HepG2 (cell line): ENCODE measurements around the gene RBM22. TPM values are rescaled to one million over a fixed set of nuclear protein-coding genes. Genes with fewer than 3 reads are reported as not detected.

ENCODE experiments used
- HDAC1 ChIP-seq: sonication (generic); formaldehyde crosslinking; IDR thresholded peaks from 2 replicates; pipeline ENCODE4 v1.5.1; 2020; ENCODE audit warnings: mild to moderate bottlenecking, missing genetic modification reagents
- HOXA3 ChIP-seq: sonication (generic); formaldehyde crosslinking; IDR thresholded peaks from 2 replicates; pipeline ENCODE4 v1.5.0; 2020; ENCODE audit warnings: missing genetic modification reagents
- polyA plus RNA-seq, 8 experiments: library from polyadenylated mRNA; depleted of rRNA in 3 of 8; stranded (reverse) in 7 of 8; unstranded in 1 of 8; fragments of >200 nt; fragmentation: Illumina TruSeq in 4 of 8; extraction: Trizol in 4 of 8; gene quantifications; 2 replicates each; pipeline versions ENCODE4 v1.2.1 to v1.2.3, GENCODE V29; 2011 to 2016; ENCODE audit warnings: low read depth in 4 of 8, missing spikeins in 1 of 8, mixed read lengths in 1 of 8; ENCODE audit not compliant: insufficient read depth in 1 of 8
- total RNA-seq, 5 experiments: library from RNA; depleted of rRNA; stranded (reverse); fragments of >200 nt; fragmentation: Illumina TruSeq; extraction: Trizol; gene quantifications; 2 replicates each; pipeline ENCODE4 v1.2.3, GENCODE V29; 2016; ENCODE audit warnings: low read depth in 1 of 5
- TF ChIP-seq, protein P1 (sequence below), 2 experiments: fragments of 450-650 bp in 1 of 2; sonication (generic) in 1 of 2; formaldehyde crosslinking in 1 of 2; IDR thresholded peaks; 2 replicates each; pipeline versions ENCODE4 v1.6.1 to v1.8.0; 2016 to 2022; ENCODE audit warnings: antibody characterized with exemption in 1 of 2, mild to moderate bottlenecking in 1 of 2, missing genetic modification reagents in 1 of 2
- TF ChIP-seq, protein P2 (sequence below): sonication (generic); formaldehyde crosslinking; IDR thresholded peaks from 2 replicates; pipeline ENCODE4 v1.8.1; 2023; ENCODE audit warnings: missing genetic modification reagents, mild to moderate bottlenecking, borderline replicate concordance

The RBM22 gene
- total and polyA plus RNA-seq, 2 of the 13 experiments (the other 11 are each of a cell fraction or from before 2014, with no cell fraction given) = 28.3 to 35.0 TPM

DNA sequence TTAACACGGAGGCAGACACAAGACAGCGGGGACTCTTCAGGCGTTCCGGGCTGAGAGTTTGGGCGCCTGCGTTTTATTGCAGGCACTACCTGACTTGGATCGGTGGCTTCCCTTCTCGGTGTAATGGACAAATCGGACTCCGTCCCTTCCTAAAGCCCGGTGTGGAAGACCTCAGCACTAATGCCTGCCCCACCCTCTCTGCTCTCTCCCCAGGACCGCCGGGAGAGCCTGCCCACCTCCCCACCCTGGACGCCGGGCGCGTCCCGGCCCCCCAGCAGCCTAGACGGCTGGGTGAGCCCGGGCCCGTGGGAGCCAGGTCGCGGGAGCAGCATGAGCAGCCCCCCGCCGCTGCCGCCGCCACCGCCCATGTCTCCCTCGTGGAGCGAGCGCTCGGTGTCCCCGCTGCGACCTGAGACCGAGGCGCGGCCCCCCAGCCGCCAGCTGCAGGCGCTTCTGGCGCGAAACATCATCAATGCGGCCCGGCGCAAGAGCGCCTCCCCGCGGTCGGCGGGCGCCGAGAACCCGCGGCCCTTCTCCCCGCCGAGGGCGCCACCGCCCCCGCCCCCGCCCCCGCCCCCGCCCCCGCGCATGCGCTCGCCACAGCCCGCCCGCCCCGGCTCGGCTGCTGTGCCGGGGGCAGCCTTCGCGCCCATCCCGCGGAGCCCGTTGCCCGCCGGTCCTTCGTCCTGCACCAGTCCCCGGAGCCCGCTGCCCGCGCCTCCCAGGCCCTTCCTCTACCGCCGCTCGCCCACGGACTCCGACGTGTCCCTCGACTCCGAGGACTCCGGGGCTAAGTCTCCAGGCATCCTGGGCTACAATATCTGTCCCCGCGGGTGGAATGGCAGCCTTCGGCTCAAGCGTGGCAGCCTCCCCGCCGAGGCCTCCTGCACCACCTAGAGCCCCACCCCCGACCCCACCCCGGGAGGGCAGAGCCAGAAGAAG, 44.4 kb downstream of the RBM22 start (continued):
- TF ChIP-seq, protein P1, sequence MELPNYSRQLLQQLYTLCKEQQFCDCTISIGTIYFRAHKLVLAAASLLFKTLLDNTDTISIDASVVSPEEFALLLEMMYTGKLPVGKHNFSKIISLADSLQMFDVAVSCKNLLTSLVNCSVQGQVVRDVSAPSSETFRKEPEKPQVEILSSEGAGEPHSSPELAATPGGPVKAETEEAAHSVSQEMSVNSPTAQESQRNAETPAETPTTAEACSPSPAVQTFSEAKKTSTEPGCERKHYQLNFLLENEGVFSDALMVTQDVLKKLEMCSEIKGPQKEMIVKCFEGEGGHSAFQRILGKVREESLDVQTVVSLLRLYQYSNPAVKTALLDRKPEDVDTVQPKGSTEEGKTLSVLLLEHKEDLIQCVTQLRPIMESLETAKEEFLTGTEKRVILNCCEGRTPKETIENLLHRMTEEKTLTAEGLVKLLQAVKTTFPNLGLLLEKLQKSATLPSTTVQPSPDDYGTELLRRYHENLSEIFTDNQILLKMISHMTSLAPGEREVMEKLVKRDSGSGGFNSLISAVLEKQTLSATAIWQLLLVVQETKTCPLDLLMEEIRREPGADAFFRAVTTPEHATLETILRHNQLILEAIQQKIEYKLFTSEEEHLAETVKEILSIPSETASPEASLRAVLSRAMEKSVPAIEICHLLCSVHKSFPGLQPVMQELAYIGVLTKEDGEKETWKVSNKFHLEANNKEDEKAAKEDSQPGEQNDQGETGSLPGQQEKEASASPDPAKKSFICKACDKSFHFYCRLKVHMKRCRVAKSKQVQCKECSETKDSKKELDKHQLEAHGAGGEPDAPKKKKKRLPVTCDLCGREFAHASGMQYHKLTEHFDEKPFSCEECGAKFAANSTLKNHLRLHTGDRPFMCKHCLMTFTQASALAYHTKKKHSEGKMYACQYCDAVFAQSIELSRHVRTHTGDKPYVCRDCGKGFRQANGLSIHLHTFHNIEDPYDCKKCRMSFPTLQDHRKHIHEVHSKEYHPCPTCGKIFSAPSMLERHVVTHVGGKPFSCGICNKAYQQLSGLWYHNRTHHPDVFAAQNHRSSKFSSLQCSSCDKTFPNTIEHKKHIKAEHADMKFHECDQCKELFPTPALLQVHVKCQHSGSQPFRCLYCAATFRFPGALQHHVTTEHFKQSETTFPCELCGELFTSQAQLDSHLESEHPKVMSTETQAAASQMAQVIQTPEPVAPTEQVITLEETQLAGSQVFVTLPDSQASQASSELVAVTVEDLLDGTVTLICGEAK (IDR thresholded peaks at IDR 0.05) = no peak
- TF ChIP-seq, protein P1 (CRISPR knock-in tag; IDR thresholded peaks at IDR 0.05) = peak; percentile 43; the same call in 1 of the 2 replicates
- peak; percentile 40 for TF ChIP-seq HDAC1 (CRISPR knock-in tag)
- TF ChIP-seq, protein P2, sequence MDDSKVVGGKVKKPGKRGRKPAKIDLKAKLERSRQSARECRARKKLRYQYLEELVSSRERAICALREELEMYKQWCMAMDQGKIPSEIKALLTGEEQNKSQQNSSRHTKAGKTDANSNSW = no peak
- peak; percentile 34; the same call in 1 of the 2 replicates for TF ChIP-seq HOXA3 (CRISPR knock-in tag)
